Measurements from ENCODE around the gene MTMR2.
A peak's percentile ranks its signal among the peaks of the same experiment; 100 is the strongest.

MTMR2 gene

GRCh38 chr11:95791709-95792033 lies 132.2 kb downstream of the MTMR2 start:
- Histone ChIP-seq H3K27me3 (ENCODE audit: control insufficient read depth in 2 of 2, insufficient read depth in 2 of 2, low read length in 2 of 2) (no peaks in the 10 kb centered on the region), H3K4me3 (ENCODE audit: low read length in 2 of 2) (peak overlapping the region; percentile 96 to 98), H3K4me1 (ENCODE audit: control insufficient read depth in 2 of 2, insufficient read depth in 2 of 2, low read length in 2 of 2) (peaks cover 12 to 18% of the 10 kb centered on the region in 2 donors), H3K27ac (ENCODE audit: low read depth in 2 of 2, low read length in 2 of 2) (no peak overlapping the region), H3K9me3 (ENCODE audit: control insufficient read depth in 2 of 2, low read length in 2 of 2) (no peaks in the 10 kb centered on the region), H3K9ac (ENCODE audit: low read depth in 1 of 2, low read length in 2 of 2) (peak overlapping the region; percentile 95 to 96), H3K36me3 (ENCODE audit: control insufficient read depth in 2 of 2, insufficient read depth in 2 of 2, low read length in 2 of 2) (peaks cover under 1 to 3% of the 10 kb centered on the region in 2 donors)

- peak overlapping the region; percentile 95 to 96 for H3K9ac ChIP-seq (ENCODE audit: low read depth in 1 of 2, low read length in 2 of 2)
- no peaks in the 10 kb centered on the region for H3K9me3 ChIP-seq (ENCODE audit: control insufficient read depth in 2 of 2, low read length in 2 of 2)
- no peaks in the 10 kb centered on the region for H3K27me3 ChIP-seq (ENCODE audit: control insufficient read depth in 2 of 2, insufficient read depth in 2 of 2, low read length in 2 of 2)
Observed at GRCh38 chr11:95790933-95791708, 132.8 kb downstream of the MTMR2 start.

DNA sequence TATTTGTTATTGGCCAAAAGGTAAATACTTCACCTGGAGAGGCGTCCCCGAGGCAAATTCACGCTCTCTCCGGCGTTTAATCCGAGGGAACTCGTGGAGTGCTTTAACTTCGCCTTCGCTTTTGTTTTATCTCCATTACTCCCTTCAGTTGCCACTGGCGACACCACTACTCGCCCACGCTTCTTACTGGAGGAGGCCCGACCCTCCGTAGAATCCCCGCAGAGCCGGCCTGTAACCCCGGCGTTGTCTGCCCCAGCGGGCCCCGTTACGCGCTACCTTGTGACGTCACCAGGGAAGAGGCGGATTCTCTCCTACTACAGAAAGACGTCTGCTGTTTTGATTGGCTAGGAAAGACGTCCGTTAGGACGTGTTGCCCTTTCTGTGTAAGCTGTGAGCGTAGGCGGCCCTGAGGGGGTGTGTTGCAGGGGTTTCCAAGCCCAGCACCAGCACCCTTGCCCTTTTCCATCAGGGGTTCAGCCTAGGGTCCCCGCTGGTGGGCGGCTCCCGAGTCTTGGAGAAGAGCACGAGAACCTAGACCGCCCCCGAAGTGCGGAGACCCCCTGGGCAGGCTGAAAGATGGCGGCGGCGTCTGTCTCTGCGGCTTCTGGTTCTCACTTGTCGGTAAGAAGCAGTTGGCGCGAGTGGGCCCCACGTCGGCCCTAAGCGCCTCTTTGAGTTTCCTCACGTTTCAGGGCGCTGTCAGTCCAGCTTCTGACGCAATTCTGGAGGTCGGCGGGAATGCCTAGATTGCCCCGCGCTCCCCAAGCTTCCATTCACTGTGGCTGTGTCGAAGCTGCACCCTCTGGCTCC lies 133.6 kb downstream of the MTMR2 start, which contains the start of gene CEP57:
TSS of gene CEP57 (plus strand) at position 376 of the 810 bp plus-strand sequence. CDS start at position 577, 201 bp downstream.
- Histone ChIP-seq H3K9me3 (ENCODE audit: control insufficient read depth in 2 of 2, low read length in 2 of 2) (no peaks in the 10 kb centered on the region), H3K9ac (ENCODE audit: low read depth in 1 of 2, low read length in 2 of 2) (peak within 1 kb of the TSS; percentile 95 to 96), H3K4me1 (ENCODE audit: control insufficient read depth in 2 of 2, insufficient read depth in 2 of 2, low read length in 2 of 2) (peaks cover 12 to 18% of the 10 kb centered on the region in 2 donors), H3K36me3 (ENCODE audit: control insufficient read depth in 2 of 2, insufficient read depth in 2 of 2, low read length in 2 of 2) (peaks cover 14 to 16% of the 10 kb centered on the region in 2 donors), H3K4me3 (ENCODE audit: low read length in 2 of 2) (peak within 1 kb of the TSS; percentile 96 to 98), H3K27me3 (ENCODE audit: control insufficient read depth in 2 of 2, insufficient read depth in 2 of 2, low read length in 2 of 2) (no peaks in the 10 kb centered on the region), H3K27ac (ENCODE audit: low read depth in 2 of 2, low read length in 2 of 2) (peak within 1 kb of the TSS; percentile 99 to 100)

More at GRCh38 chr11:95790933-95791708, 132.8 kb downstream of the MTMR2 start:
- Histone ChIP-seq H3K36me3 (ENCODE audit: control insufficient read depth in 2 of 2, insufficient read depth in 2 of 2, low read length in 2 of 2) (peaks cover 6 to 8% of the 10 kb centered on the region in 2 donors), H3K27ac (ENCODE audit: low read depth in 2 of 2, low read length in 2 of 2) (peak overlapping the region; percentile 99 to 100), H3K4me1 (ENCODE audit: control insufficient read depth in 2 of 2, insufficient read depth in 2 of 2, low read length in 2 of 2) (peaks cover 12 to 18% of the 10 kb centered on the region in 2 donors), H3K4me3 (ENCODE audit: low read length in 2 of 2) (peak overlapping the region; percentile 96 to 98)

- Histone ChIP-seq H3K9ac (ENCODE audit: low read depth in 1 of 2, low read length in 2 of 2) (peak within 1 kb of the TSS; percentile 95 to 96), H3K4me1 (ENCODE audit: control insufficient read depth in 2 of 2, insufficient read depth in 2 of 2, low read length in 2 of 2) (peaks cover 12 to 18% of the 10 kb centered on the region in 2 donors), H3K27ac (ENCODE audit: low read depth in 2 of 2, low read length in 2 of 2) (peak within 1 kb of the TSS; percentile 99 to 100), H3K4me3 (ENCODE audit: low read length in 2 of 2) (peak within 1 kb of the TSS; percentile 96 to 98), H3K27me3 (ENCODE audit: control insufficient read depth in 2 of 2, insufficient read depth in 2 of 2, low read length in 2 of 2) (no peaks in the 10 kb centered on the region), H3K9me3 (ENCODE audit: control insufficient read depth in 2 of 2, low read length in 2 of 2) (no peaks in the 10 kb centered on the region), H3K36me3 (ENCODE audit: control insufficient read depth in 2 of 2, insufficient read depth in 2 of 2, low read length in 2 of 2) (peaks cover 19 to 21% of the 10 kb centered on the region in 2 donors)
Observed at GRCh38 chr11:95789506-95790122, 134.3 kb downstream of the MTMR2 start, which contains the start of gene FAM76B. Gene FAM76B, minus strand, starts transcription at chr11:95789782. Its CDS starts 304 bp downstream, at chr11:95789478.

DNA sequence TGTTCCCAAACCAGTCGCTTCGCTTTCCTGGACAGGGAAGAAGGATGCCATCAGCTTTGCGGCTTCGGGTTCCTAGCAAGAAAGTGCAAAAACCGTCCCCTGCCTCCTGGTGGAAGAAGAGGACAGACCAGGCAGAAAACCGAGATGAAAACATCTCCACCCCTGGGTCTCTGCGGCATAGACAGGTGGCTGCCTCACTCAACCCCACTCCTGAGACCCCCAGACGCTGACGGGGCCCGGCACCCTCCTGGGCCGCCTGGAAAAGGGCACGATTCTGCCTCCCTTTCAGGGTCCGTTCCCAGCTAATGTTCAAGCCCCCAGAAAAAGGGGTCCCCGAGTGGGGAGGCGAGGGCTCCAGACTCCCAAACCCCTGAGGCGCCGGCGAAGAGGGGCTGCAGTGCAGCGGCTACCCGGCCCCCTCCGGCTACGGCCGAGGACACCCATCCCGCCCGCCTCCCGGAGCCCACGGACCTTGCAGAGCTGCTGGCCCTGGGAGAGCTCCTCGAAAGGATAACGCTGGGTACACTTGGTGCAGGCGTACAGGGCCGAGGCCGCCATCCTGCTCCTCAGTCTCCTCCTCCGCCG lies 134.9 kb downstream of the MTMR2 start:
- Histone ChIP-seq H3K36me3 (ENCODE audit: control insufficient read depth in 2 of 2, insufficient read depth in 2 of 2, low read length in 2 of 2) (peaks cover 23% of the 10 kb centered on the region in 2 donors), H3K4me3 (ENCODE audit: low read length in 2 of 2) (peak overlapping the region; percentile 96 to 98), H3K9ac (ENCODE audit: low read depth in 1 of 2, low read length in 2 of 2) (peak overlapping the region; percentile 82 to 96), H3K9me3 (ENCODE audit: control insufficient read depth in 2 of 2, low read length in 2 of 2) (no peaks in the 10 kb centered on the region), H3K27me3 (ENCODE audit: control insufficient read depth in 2 of 2, insufficient read depth in 2 of 2, low read length in 2 of 2) (no peaks in the 10 kb centered on the region), H3K27ac (ENCODE audit: low read depth in 2 of 2, low read length in 2 of 2) (peak overlapping the region; percentile 99 to 100), H3K4me1 (ENCODE audit: control insufficient read depth in 2 of 2, insufficient read depth in 2 of 2, low read length in 2 of 2) (peaks cover 12 to 18% of the 10 kb centered on the region in 2 donors)

Data from mucosa of rectum (tissue), 2 donors.